GM12878 (cell line): ENCODE data around the gene MAP4K4. TPM values are rescaled to one million over a fixed set of nuclear protein-coding genes. Genes with fewer than 3 reads are reported as not detected.

Experiments used
- ATAC-seq: fragments of 200-7000 bp; cut with Tn5 transposase; 3 replicates; pipeline ENCODE4 v1.9.1; 2020; ENCODE audit warnings: mild to moderate bottlenecking, moderate library complexity
- BruUV-seq: library from RNA; stranded (reverse); fragments of 400-500 nt; replicated peaks from 2 replicates; lab custom pipeline; 2021; lab: Mats Ljungman, UMichigan
- CTCF ChIA-PET: fragments of 300-600 bp; sonication (Branson Sonifier 250); formaldehyde crosslinking; extraction: SDS; loops from one replicate; lab custom pipeline; 2021; ENCODE audit warnings: inconsistent platforms; lab: Yijun Ruan, JAX
- POLR2A ChIA-PET: fragments of 350-600 bp; formaldehyde crosslinking; extraction: SDS; loops from one replicate; lab custom pipeline; 2021; ENCODE audit warnings: inconsistent platforms; lab: Charles Lee
- RAD21 ChIA-PET: fragments of 300-600 bp; sonication (Branson Sonifier 250); formaldehyde crosslinking; loops from one replicate; lab custom pipeline; 2023; ENCODE audit warnings: antibody characterized with exemption; ENCODE audit not compliant: unreplicated experiment; lab: Charles Lee
- SMC1A ChIA-PET: fragments of 300-600 bp; sonication (Branson Sonifier 250); formaldehyde crosslinking; loops from one replicate; lab custom pipeline; 2023; ENCODE audit not compliant: unreplicated experiment, uncharacterized antibody; lab: Charles Lee
- DNase-seq: peaks from one replicate; pipeline ENCODE4 v3.0.0-alpha.2; 2011; ENCODE audit warnings: low read depth, low spot score
- FAIRE-seq: peaks from 3 replicates; lab custom pipeline; 2011; peaks lifted over from hg19 to GRCh38; lab: Jason Lieb, UNC
- H2AFZ ChIP-seq: 2 replicates; pipeline ENCODE4 v1.6.0; 2011; ENCODE audit warnings: low read depth, low read length, control low read depth; ENCODE audit not compliant: control insufficient read depth
- H3K27ac ChIP-seq: 2 replicates; pipeline ENCODE4 v1.5.1; 2011; ENCODE audit warnings: control low read depth; ENCODE audit not compliant: control insufficient read depth, insufficient read depth
- H3K27me3 ChIP-seq, 2 experiments: replicated peaks in 1 of 2; 2 replicates each; pipeline versions ENCODE4 v1.6.0 to v1.6.1; 2011; ENCODE audit warnings: low read length in 1 of 2; ENCODE audit not compliant: control insufficient read depth in 2 of 2, insufficient read depth in 2 of 2
- H3K36me3 ChIP-seq, 2 experiments: 2 replicates each; pipeline ENCODE4 v1.5.1; 2011; ENCODE audit warnings: low read length in 1 of 2; ENCODE audit not compliant: control insufficient read depth in 2 of 2, insufficient read depth in 2 of 2
- H3K4me1 ChIP-seq: 2 replicates; pipeline ENCODE4 v1.6.1; 2011; ENCODE audit warnings: mild to moderate bottlenecking, low read length, moderate library complexity, mixed read lengths; ENCODE audit not compliant: control insufficient read depth, insufficient read depth
- H3K4me2 ChIP-seq: 2 replicates; pipeline ENCODE4 v1.6.0; 2011; ENCODE audit warnings: control low read depth; ENCODE audit not compliant: control insufficient read depth, insufficient read depth
- H3K4me3 ChIP-seq: fragments of 200-600 bp; sonication (generic); 2 replicates; pipeline ENCODE4 v1.5.1; 2016
- H3K79me2 ChIP-seq: 2 replicates; pipeline ENCODE4 v1.6.0; 2011; ENCODE audit warnings: low read length; ENCODE audit not compliant: control insufficient read depth, insufficient read depth
- H3K9ac ChIP-seq: 2 replicates; pipeline ENCODE4 v1.8.0; 2011; ENCODE audit warnings: low read length, control low read depth, mixed read lengths; ENCODE audit not compliant: control insufficient read depth, insufficient read depth
- H3K9me3 ChIP-seq: replicated peaks from 3 replicates; pipeline ENCODE4 v1.5.1; 2011; ENCODE audit warnings: mild to moderate bottlenecking, low read length; ENCODE audit not compliant: control insufficient read depth, insufficient read depth
- H4K20me1 ChIP-seq: 2 replicates; pipeline ENCODE4 v1.6.0; 2011; ENCODE audit not compliant: control insufficient read depth, insufficient read depth
- ATF7 ChIP-seq: fragments of 450-650 bp; IDR thresholded peaks from 2 replicates; pipeline ENCODE4 v1.6.1; 2016; ENCODE audit warnings: low read depth, mild to moderate bottlenecking
- CBFB ChIP-seq: IDR thresholded peaks from 2 replicates; pipeline ENCODE4 v1.6.1; 2016; ENCODE audit warnings: antibody characterized with exemption, low read depth
- CHD1 ChIP-seq: IDR thresholded peaks from 2 replicates; pipeline ENCODE4 v1.6.1; 2012; ENCODE audit warnings: low read depth, low read length, improper control_type of control experiment
- EED ChIP-seq: sonication (generic); IDR thresholded peaks from 2 replicates; pipeline ENCODE4 v1.6.1; 2016; ENCODE audit warnings: antibody characterized with exemption, low read depth
- IKZF1 ChIP-seq: fragments of 450-650 bp; conservative IDR thresholded peaks from 2 replicates; pipeline ENCODE4 v1.6.1; 2017; ENCODE audit warnings: antibody characterized with exemption, mild to moderate bottlenecking
- IKZF2 ChIP-seq, 2 experiments: fragments of 450-650 bp; IDR thresholded peaks; 2 replicates each; pipeline ENCODE4 v1.6.1; 2017; ENCODE audit warnings: mild to moderate bottlenecking in 2 of 2, moderate library complexity in 2 of 2
- JUNB ChIP-seq: IDR thresholded peaks from 2 replicates; pipeline ENCODE4 v1.6.1; 2016; ENCODE audit warnings: antibody characterized with exemption, mild to moderate bottlenecking
- MEF2B ChIP-seq: fragments of 450-650 bp; IDR thresholded peaks from 2 replicates; pipeline ENCODE4 v1.6.1; 2018; ENCODE audit warnings: mild to moderate bottlenecking, moderate library complexity; ENCODE audit not compliant: partially characterized antibody, poor library complexity, severe bottlenecking
- POLR2AphosphoS2 ChIP-seq: IDR thresholded peaks from 2 replicates; pipeline ENCODE4 v1.6.1; 2011; ENCODE audit warnings: low read depth, mild to moderate bottlenecking, low read length, improper control_type of control experiment, moderate library complexity
- RAD51 ChIP-seq: fragments of 450-650 bp; IDR thresholded peaks from 2 replicates; pipeline ENCODE4 v1.6.1; 2016; ENCODE audit warnings: moderate library complexity, mild to moderate bottlenecking, inconsistent platforms
- TBL1XR1 ChIP-seq: IDR thresholded peaks from 2 replicates; pipeline ENCODE4 v1.6.1; 2012; ENCODE audit warnings: low read depth, low read length, improper control_type of control experiment
- TCF12 ChIP-seq: IDR thresholded peaks from 2 replicates; pipeline ENCODE4 v1.6.1; 2011; ENCODE audit warnings: low read depth, mild to moderate bottlenecking, low read length
- WGBS: methylation state at CpG from one replicate; pipeline ENCODE4 v1.1.6; 2016; ENCODE audit warnings: low lambda C conversion rate; ENCODE audit not compliant: insufficient replicate concordance, insufficient coverage; ENCODE audit errors: missing lambda C conversion rate; 5-methylcytosine and 5-hydroxymethylcytosine counted together
- in situ Hi-C: fragments of 300-500 bp; cut with MboI; formaldehyde crosslinking; loops from 9 replicates; pipeline ENCODE4 v1.14.3; 2018; ENCODE audit warnings: mixed read lengths
- intact Hi-C: fragments of 100-400 bp; cut with micrococcal nuclease; formaldehyde crosslinking; loops from one replicate; pipeline ENCODE4 v1.14.2; 2022; ENCODE audit not compliant: unreplicated experiment
- polyA plus RNA-seq, 11 experiments: library from polyadenylated mRNA; depleted of rRNA in 4 of 11; unstranded in 6 of 11; stranded (reverse) in 5 of 11; fragments of >200 nt; fragmentation: Nextera tagmentation in 4 of 11; fragmentation: Illumina TruSeq in 1 of 11; extraction: Ambion mirVana in 4 of 11; extraction: Trizol in 1 of 11; gene quantifications; 1 replicate in 1 of 11; 2 replicates in 10 of 11; pipeline versions ENCODE4 v1.2.1 to v1.2.3, GENCODE V29; 2011 to 2016; ENCODE audit warnings: inconsistent platforms in 2 of 11, missing spikeins in 2 of 11, low read depth in 1 of 11
- total RNA-seq, 4 experiments: library from RNA; depleted of rRNA in 3 of 4; stranded (reverse); fragments of >200 nt in 3 of 4; fragmentation: Illumina TruSeq in 1 of 4; extraction: Trizol in 1 of 4; gene quantifications; 2 replicates each; pipeline versions ENCODE4 v1.2.1 to v1.2.3, GENCODE V29; 2013 to 2021

The MAP4K4 gene
- total and polyA plus RNA-seq, 10 of the 15 experiments (the other 5 are each of a cell fraction or from before 2014, with no cell fraction given) = 1.9 to 50.4 (median 9.7) TPM

GRCh38 chr2:101699755-101700461, 2.4 kb downstream of the MAP4K4 start:
- Histone ChIP-seq H3K27ac (no peak overlapping the region), H3K79me2 (no peaks in the 10 kb centered on the region), H3K4me3 (no peak overlapping the region), H3K9ac (no peak overlapping the region), H3K27me3 (peaks cover 2 to 22% of the 10 kb centered on the region in 2 experiments; a peak in 3 of 4 replicates), H3K4me1 (peaks cover 5% of the 10 kb centered on the region), H4K20me1 (no peaks in the 10 kb centered on the region), H3K9me3 (no peaks in the 10 kb centered on the region; the same call in 2 of the 3 replicates), H2AFZ (no peak overlapping the region), H3K4me2 (no peak overlapping the region), H3K36me3 (no peaks in the 10 kb centered on the region)
- ChIA-PET SMC1A (interaction anchor here (0.6 to 3.8 kb wide), 18 partner anchors 11 to 201 kb away, joined by 3 to 25 read pairs (median 5); no protein-coding TSS in a partner anchor), POLR2A (interaction anchor here (0.6 to 1.6 kb wide), 6 partner anchors 9 to 1100 kb away, joined by 3 to 4 read pairs (median 3); no protein-coding TSS in a partner anchor), CTCF (interaction anchor here (0.5 to 2.9 kb wide), 17 partner anchors 11 to 281 kb away, joined by 3 to 15 read pairs (median 4); no protein-coding TSS in a partner anchor), RAD21 (interaction anchor here (0.8 to 2.6 kb wide), 15 partner anchors 11 to 128 kb away, joined by 3 to 11 read pairs (median 4); no protein-coding TSS in a partner anchor)
- in situ Hi-C loops (no loop called here), intact Hi-C loops (loop anchor here (5.0 kb wide), 3 partner anchors 52 to 132 kb away; no protein-coding TSS in a partner anchor)
- no peak for TF ChIP-seq MEF2B
- TF ChIP-seq CBFB = no peak
- 0 out of 2 replicates have a peak, but pooled peaks have one; percentile 3 for TF ChIP-seq ATF7
- ATAC-seq (no peak), DNase-seq (no peak), FAIRE-seq (no peak)
- no TSS peak for BruUV-seq
- WGBS = 50% methylated on average over 13 of the region's 13 CpGs

- TF ChIP-seq TCF12 = no peak
- peak in 1 of 2 experiments; percentile 39; a peak in 1 of 4 replicates for TF ChIP-seq IKZF2 (IDR thresholded peaks at IDR 0.05)
- peak; percentile 46; the same call in 1 of the 2 replicates for TF ChIP-seq EED
- TF ChIP-seq JUNB = no peak
- TF ChIP-seq TBL1XR1 = no peak
- 0 out of 2 replicates have a peak, but pooled peaks have one; percentile 30 for TF ChIP-seq RAD51
- no peak for TF ChIP-seq POLR2AphosphoS2
- 0 out of 2 replicates have a peak, but pooled peaks have one; percentile 36 for TF ChIP-seq CHD1
- TF ChIP-seq IKZF1 = 0 out of 2 replicates have a peak, but pooled peaks have one; percentile 5
- ChIA-PET RAD21 (interaction anchor here (0.6 to 2.1 kb wide), 3 partner anchors 13 to 318 kb away, joined by 3 to 4 read pairs (median 4); no protein-coding TSS in a partner anchor), CTCF (interaction anchor here (1.1 kb wide), 1 partner anchor 15 kb away, joined by 3 read pairs; no protein-coding TSS in a partner anchor), POLR2A (interaction anchor here (0.7 kb wide), 1 partner anchor 137 kb away, joined by 3 read pairs; no protein-coding TSS in a partner anchor), SMC1A (interaction anchor here (1.1 to 3.7 kb wide), 5 partner anchors 14 to 125 kb away, joined by 3 to 21 read pairs (median 3); no protein-coding TSS in a partner anchor)
- H2AFZ ChIP-seq = no peak overlapping the region; the same call in 1 of the 2 replicates
- in situ Hi-C loops (no loop called here), intact Hi-C loops (loop anchor here (5.0 kb wide), 2 partner anchors 48 to 128 kb away; no protein-coding TSS in a partner anchor)
- peak; percentile 14 for ATAC-seq
- H4K20me1 ChIP-seq = no peaks in the 10 kb centered on the region
- H3K27ac ChIP-seq = no peak overlapping the region
- H3K4me3 ChIP-seq = no peak overlapping the region
- no peak overlapping the region for H3K9ac ChIP-seq
- no peaks in the 10 kb centered on the region for H3K36me3 ChIP-seq
- DNase-seq = no peak
- no peaks in the 10 kb centered on the region for H3K79me2 ChIP-seq
- peaks cover 0 to 6% of the 10 kb centered on the region in 2 experiments; a peak in 1 of 4 replicates for H3K27me3 ChIP-seq
- 0% methylated on average over 1 of the region's 1 CpG for WGBS
- H3K9me3 ChIP-seq = no peaks in the 10 kb centered on the region; the same call in 2 of the 3 replicates
- peaks cover 15% of the 10 kb centered on the region for H3K4me1 ChIP-seq
- H3K4me2 ChIP-seq = peak overlapping the region; percentile 52; the same call in 1 of the 2 replicates
- no TSS peak for BruUV-seq
- no peak for FAIRE-seq
Observed at GRCh38 chr2:101704046-101704466, 6.5 kb downstream of the MAP4K4 start.
